DMS79 treated with DMSO at 0.1 percent for 48 hours (cell line): ENCODE data around the gene USH2A.
"Not testable (repeated sequence)": the region's sequence is repeated elsewhere in the genome, so short reads cannot be mapped to it uniquely, and the experiment has no call there.

Source experiments
- DNase-seq: peaks from one replicate; lab custom pipeline; 2025; lab: John Stamatoyannopoulos, UW

The USH2A gene

GRCh38 chr1:216200941-216201340 is 222.3 kb downstream of the USH2A start:
- no peak for DNase-seq

GRCh38 chr1:216194721-216195120 is 228.5 kb downstream of the USH2A start:
- DNase-seq, result no peak

DNA sequence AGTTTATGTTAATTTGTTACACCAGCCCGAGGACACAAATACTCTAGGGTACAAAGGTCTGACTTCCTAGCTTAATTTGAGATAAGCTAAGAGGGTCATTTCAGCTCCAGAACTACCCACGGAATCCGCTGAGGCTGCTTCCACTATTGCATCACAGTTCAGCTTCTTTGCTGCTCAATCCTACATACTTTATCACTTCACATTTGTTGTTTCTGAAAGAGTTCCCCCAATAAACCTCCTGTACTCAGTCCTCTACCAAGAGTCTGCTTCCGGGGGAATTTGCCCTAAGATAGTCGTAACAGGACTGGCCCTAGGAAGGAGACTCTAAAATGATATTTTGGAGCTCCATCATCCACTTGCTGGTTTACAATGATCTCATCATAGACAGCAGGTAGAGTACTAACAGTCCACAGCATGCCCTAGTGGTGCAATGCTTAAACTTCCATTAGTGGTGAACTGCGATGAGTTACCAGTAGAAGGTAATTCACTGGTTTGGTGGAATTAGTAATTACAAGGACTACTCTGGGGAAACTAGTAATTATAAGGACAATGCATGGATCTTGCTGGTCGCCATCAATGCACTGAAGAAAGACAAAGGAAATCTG is 229.3 kb downstream of the USH2A start:
- no peak for DNase-seq

GRCh38 chr1:216190438-216190837 is 232.8 kb downstream of the USH2A start:
- DNase-seq, result no peak

DNA sequence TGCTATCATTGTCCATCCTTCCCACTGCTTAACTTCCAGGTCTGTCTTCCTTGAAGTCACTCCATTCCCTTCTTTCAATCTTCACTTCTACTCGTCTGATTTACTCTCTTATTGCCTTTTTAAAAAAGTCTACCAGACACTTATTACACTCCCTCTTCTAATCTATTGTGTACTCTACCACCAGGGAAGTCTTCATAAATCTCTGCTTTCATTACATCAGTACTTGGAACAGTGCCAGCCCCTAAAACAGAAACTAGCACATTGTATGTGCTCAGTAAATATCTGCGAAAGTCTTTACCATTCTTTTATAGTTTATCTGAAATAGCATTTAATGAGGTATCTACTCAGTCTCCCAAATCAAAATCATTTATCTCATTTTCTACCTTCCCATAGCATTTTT is 236.4 kb downstream of the USH2A start:
- no peak for DNase-seq

GRCh38 chr1:216186141-216186540 is 237.1 kb downstream of the USH2A start:
- no peak for DNase-seq

GRCh38 chr1:216184126-216184680 is 239.0 kb downstream of the USH2A start:
- DNase-seq, result no peak

GRCh38 chr1:216183454-216183853 is 239.8 kb downstream of the USH2A start:
- no peak for DNase-seq

DNA sequence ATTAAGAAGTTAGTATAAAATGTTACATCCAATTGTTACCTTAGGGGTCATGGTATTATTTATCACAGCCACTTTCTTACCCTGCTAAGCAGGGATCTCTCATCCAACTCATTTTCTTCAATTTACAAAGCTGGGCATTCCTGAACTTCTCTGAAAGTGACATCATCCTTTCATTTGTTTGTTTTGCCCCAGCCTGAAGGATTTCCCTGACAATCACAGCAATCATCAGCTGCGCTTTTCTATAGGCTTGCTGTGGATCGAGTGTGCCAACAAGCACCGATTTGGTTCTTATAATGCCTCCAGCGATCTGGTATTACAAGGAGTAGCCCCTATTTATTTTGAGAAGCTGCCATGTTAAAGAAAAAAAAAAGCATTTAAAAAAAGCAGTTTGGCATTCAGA is 240.2 kb downstream of the USH2A start:
- no peak for DNase-seq

GRCh38 chr1:216181590-216181989 is 241.7 kb downstream of the USH2A start:
- no peak for DNase-seq

GRCh38 chr1:216178281-216178680 is 245.0 kb downstream of the USH2A start:
- DNase-seq, result no peak

DNA sequence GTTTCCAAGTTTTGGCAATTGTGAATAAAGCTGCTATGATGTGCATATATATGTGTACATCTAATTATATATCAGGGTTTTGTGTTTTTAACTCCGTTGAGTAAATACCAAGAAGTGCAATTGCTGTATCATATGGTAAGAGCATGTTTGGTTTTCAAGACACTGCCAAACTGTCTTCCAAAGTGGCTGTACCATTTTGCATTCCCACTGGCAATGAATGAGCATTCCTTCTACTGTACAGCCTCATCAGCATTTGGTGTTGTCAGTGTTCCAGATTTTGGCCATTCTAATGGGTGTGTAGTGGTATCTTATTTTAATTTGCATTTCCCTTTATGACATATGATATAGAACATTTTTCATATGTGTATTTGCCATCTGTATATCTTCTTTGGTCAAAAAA is 246.3 kb downstream of the USH2A start:
- no peak for DNase-seq

GRCh38 chr1:216175714-216176113 is 247.5 kb downstream of the USH2A start:
- no peak for DNase-seq

GRCh38 chr1:216173376-216173995 is 249.8 kb downstream of the USH2A start:
- DNase-seq, result no peak

GRCh38 chr1:216169351-216169750 is 253.9 kb downstream of the USH2A start:
- DNase-seq, result no peak

GRCh38 chr1:216168546-216168945 is 254.7 kb downstream of the USH2A start:
- DNase-seq, result no peak

GRCh38 chr1:216154063-216154462 is 269.2 kb downstream of the USH2A start:
- DNase-seq, result no peak

- no peak for DNase-seq
Measured at GRCh38 chr1:216153130-216153529, 270.1 kb downstream of the USH2A start.

- DNase-seq, result not testable (repeated sequence)
Measured at GRCh38 chr1:216145451-216146018, 277.7 kb downstream of the USH2A start.

DNA sequence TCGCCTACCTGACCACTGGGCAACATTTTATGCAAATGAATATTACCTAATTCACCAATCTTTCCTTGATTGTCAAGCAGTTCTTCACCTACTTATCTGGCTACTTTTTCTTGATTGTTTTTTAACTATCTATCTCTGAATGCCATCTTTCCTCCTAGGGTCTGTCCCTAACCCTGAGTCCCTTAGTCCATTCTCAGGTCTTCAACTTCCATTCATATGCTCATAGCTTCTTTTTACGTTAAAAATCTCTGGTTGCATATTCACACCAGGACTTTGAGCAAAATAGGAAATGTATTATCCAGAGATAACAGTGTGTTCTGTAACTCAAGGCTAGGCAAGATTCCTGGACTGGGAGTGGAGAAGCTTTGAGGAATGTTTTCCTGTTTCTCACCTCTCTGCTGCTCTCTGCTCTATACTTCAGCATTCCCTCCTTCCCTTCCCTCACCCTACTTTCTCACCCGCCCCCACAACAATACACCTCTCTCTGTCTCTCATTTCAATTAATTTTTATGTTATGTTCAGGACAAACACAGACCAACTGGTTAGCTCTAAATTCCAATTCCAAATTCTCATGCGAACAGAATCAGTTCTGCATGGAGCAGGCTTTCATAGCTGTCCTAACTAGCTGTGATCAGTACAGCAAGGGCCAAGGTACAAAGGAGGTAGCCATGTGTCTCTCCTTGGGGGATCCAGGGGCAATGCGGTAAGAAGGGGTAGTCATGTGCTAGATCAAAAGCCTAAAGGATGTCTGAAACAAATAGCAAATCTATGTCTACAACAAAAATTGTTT is 278.4 kb downstream of the USH2A start:
- no peak for DNase-seq

DNA sequence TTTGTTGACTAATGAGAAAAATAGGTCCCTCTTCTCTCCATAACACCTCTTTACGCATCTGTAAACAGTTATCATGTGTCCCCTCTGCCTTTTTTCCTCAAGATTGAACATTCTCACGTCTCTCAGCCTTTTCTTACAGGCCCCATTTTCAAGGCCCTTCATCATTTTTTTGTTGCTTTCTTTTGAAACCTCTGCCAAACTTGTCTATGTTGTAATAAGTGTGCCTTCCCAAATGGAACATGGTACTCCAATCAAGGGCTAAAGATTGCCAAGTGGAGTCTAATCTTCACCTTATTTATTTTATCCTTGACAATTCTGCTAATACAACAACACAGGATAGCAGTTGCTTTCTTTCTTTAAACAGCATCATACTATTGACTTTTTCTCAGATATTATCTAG is 280.3 kb downstream of the USH2A start:
- no peak for DNase-seq

DNA sequence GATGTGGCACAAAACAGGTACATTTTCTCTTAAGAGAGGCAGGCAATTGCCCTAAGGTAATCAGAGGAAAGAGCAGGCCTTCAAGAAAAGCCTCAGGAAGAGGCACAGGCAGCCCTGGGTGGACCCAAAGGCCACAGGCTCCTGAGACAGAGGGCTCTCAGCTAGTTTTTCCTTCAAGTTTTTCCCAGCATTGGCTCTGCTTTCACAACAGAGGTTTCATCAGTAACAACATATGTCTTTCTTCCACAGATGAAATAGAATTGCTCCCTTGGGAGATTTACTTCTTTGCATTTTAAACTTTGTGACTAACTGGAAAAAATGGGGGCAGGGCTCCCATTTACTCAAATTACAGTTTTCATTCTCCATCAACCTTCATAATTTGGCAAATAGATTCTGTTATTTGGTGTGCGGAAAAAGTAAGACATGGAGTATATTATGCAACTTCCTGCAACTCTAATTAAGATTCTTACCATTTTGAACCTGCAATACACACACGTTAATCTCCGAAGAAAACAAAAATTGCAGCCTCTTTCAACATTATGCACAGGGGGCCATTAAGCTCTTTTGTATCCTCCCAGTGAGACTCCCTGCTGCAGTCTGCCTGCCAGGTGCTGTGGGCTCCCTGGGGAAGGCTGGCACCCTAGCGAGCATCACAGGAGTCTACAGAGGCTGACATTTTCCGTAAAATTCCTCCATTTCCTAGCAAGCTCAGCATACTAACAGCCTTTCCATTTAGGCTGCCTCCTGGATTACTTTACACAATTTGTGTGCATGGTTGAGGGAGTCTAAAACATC is 282.3 kb downstream of the USH2A start:
- no peak for DNase-seq
